ENCODE measurements around the gene AFF3.

AFF3 gene

GRCh38 chr2:100105678-100106054 lies 36.7 kb downstream of the AFF3 start:
- no peak for TF ChIP-seq CTCF (IDR thresholded peaks at IDR 0.05)

GRCh38 chr2:100104718-100105677 lies 37.4 kb downstream of the AFF3 start:
- no peak for TF ChIP-seq CTCF (IDR thresholded peaks at IDR 0.05)

- TF ChIP-seq CTCF (IDR thresholded peaks at IDR 0.05), result no peak
These were observed 64.5 kb downstream of the AFF3 start for GRCh38 chr2:100077935-100078334.

GRCh38 chr2:100077456-100077855 lies 64.9 kb downstream of the AFF3 start:
- no peak for TF ChIP-seq CTCF (IDR thresholded peaks at IDR 0.05)

GRCh38 chr2:100075532-100075931 lies 66.9 kb downstream of the AFF3 start:
- no peak for TF ChIP-seq CTCF (IDR thresholded peaks at IDR 0.05)

- TF ChIP-seq CTCF (IDR thresholded peaks at IDR 0.05), result no peak
These were observed 69.3 kb downstream of the AFF3 start for GRCh38 chr2:100073110-100073509.

- TF ChIP-seq CTCF (IDR thresholded peaks at IDR 0.05), result no peak
These were observed 69.9 kb downstream of the AFF3 start for GRCh38 chr2:100072503-100072902.

Data from LNCAP (cell line).